HepG2 (cell line): Measurements from ENCODE around the gene P4HB. TPM values are rescaled to one million over a fixed set of nuclear protein-coding genes. Genes with fewer than 3 reads are reported as not detected.

Experiments used
- ARNT2 ChIP-seq: sonication (generic); formaldehyde crosslinking; IDR thresholded peaks from 2 replicates; pipeline ENCODE4 v1.8.0; 2022; ENCODE audit warnings: mild to moderate bottlenecking, low read depth, missing genetic modification reagents, moderate library complexity
- CTCF ChIP-seq: sonication (generic); formaldehyde crosslinking; IDR thresholded peaks from 2 replicates; pipeline ENCODE4 v1.5.0; 2020; ENCODE audit warnings: mild to moderate bottlenecking, missing genetic modification reagents, moderate library complexity
- FOSL1 ChIP-seq: sonication (generic); formaldehyde crosslinking; IDR thresholded peaks from 2 replicates; pipeline ENCODE4 v1.9.0; 2021; ENCODE audit warnings: missing genetic modification reagents, borderline replicate concordance
- FOXM1 ChIP-seq: sonication (generic); formaldehyde crosslinking; IDR thresholded peaks from 2 replicates; pipeline ENCODE4 v1.5.0; 2020; ENCODE audit warnings: missing genetic modification reagents
- SOX13 ChIP-seq, 3 experiments: fragments of 450-650 bp in 1 of 3; sonication (generic) in 1 of 3; formaldehyde crosslinking in 1 of 3; IDR thresholded peaks in 2 of 3; conservative IDR thresholded peaks in 1 of 3; 2 replicates each; pipeline versions ENCODE4 v1.5.0 to v1.6.1; 2016 to 2020; ENCODE audit warnings: antibody characterized with exemption in 1 of 3, mild to moderate bottlenecking in 1 of 3, missing compliant biosample characterization in 1 of 3, missing genetic modification reagents in 1 of 3, moderate library complexity in 1 of 3
- SPEN ChIP-seq: sonication (generic); formaldehyde crosslinking; IDR thresholded peaks from 2 replicates; pipeline ENCODE4 v1.5.1; 2020; ENCODE audit warnings: low read depth, mild to moderate bottlenecking, missing genetic modification reagents
- TEAD3 ChIP-seq: optimal IDR thresholded peaks from 2 replicates; pipeline ENCODE3; 2016; ENCODE audit warnings: borderline replicate concordance
- ZEB1 ChIP-seq: IDR thresholded peaks from 2 replicates; pipeline ENCODE4 v1.6.1; 2012; ENCODE audit warnings: mild to moderate bottlenecking, low read depth, inconsistent platforms; ENCODE audit not compliant: insufficient replicate concordance
- ZFAT ChIP-seq: sonication (generic); formaldehyde crosslinking; conservative IDR thresholded peaks from 2 replicates; pipeline ENCODE4 v1.8.1; 2023; ENCODE audit warnings: missing genetic modification reagents, inconsistent platforms
- ZNF724P ChIP-seq: sonication (generic); formaldehyde crosslinking; IDR thresholded peaks from 2 replicates; pipeline ENCODE4 v1.8.0; 2022; ENCODE audit warnings: missing genetic modification reagents, borderline replicate concordance
- ZNF737 ChIP-seq: sonication (generic); formaldehyde crosslinking; IDR thresholded peaks from 2 replicates; pipeline ENCODE4 v1.5.0; 2020; ENCODE audit warnings: missing genetic modification reagents, mild to moderate bottlenecking, borderline replicate concordance
- ZNF772 ChIP-seq: sonication (generic); formaldehyde crosslinking; IDR thresholded peaks from 2 replicates; pipeline ENCODE4 v1.5.0; 2020; ENCODE audit warnings: mild to moderate bottlenecking, missing genetic modification reagents
- polyA plus RNA-seq, 8 experiments: library from polyadenylated mRNA; depleted of rRNA in 3 of 8; stranded (reverse) in 7 of 8; unstranded in 1 of 8; fragments of >200 nt; fragmentation: Illumina TruSeq in 4 of 8; extraction: Trizol in 4 of 8; gene quantifications; 2 replicates each; pipeline versions ENCODE4 v1.2.1 to v1.2.3, GENCODE V29; 2011 to 2016; ENCODE audit warnings: low read depth in 4 of 8, missing spikeins in 1 of 8, mixed read lengths in 1 of 8; ENCODE audit not compliant: insufficient read depth in 1 of 8
- total RNA-seq, 5 experiments: library from RNA; depleted of rRNA; stranded (reverse); fragments of >200 nt; fragmentation: Illumina TruSeq; extraction: Trizol; gene quantifications; 2 replicates each; pipeline ENCODE4 v1.2.3, GENCODE V29; 2016; ENCODE audit warnings: low read depth in 1 of 5
- TF ChIP-seq, protein P1 (sequence below): sonication (generic); formaldehyde crosslinking; IDR thresholded peaks from 2 replicates; pipeline ENCODE4 v1.4.0; 2020; ENCODE audit warnings: mild to moderate bottlenecking, missing genetic modification reagents, borderline replicate concordance
- TF ChIP-seq, protein P2 (sequence below): sonication (generic); formaldehyde crosslinking; IDR thresholded peaks from 2 replicates; pipeline ENCODE4 v1.5.1; 2020; ENCODE audit warnings: missing genetic modification reagents, mild to moderate bottlenecking, borderline replicate concordance
- TF ChIP-seq, protein P3 (sequence below): sonication (generic); formaldehyde crosslinking; IDR thresholded peaks from 2 replicates; pipeline ENCODE4; 2020; ENCODE audit warnings: missing genetic modification reagents, mild to moderate bottlenecking, borderline replicate concordance

The P4HB gene
- total and polyA plus RNA-seq, 2 of the 13 experiments (the other 11 are each of a cell fraction or from before 2014, with no cell fraction given) = 185 to 782 TPM

DNA sequence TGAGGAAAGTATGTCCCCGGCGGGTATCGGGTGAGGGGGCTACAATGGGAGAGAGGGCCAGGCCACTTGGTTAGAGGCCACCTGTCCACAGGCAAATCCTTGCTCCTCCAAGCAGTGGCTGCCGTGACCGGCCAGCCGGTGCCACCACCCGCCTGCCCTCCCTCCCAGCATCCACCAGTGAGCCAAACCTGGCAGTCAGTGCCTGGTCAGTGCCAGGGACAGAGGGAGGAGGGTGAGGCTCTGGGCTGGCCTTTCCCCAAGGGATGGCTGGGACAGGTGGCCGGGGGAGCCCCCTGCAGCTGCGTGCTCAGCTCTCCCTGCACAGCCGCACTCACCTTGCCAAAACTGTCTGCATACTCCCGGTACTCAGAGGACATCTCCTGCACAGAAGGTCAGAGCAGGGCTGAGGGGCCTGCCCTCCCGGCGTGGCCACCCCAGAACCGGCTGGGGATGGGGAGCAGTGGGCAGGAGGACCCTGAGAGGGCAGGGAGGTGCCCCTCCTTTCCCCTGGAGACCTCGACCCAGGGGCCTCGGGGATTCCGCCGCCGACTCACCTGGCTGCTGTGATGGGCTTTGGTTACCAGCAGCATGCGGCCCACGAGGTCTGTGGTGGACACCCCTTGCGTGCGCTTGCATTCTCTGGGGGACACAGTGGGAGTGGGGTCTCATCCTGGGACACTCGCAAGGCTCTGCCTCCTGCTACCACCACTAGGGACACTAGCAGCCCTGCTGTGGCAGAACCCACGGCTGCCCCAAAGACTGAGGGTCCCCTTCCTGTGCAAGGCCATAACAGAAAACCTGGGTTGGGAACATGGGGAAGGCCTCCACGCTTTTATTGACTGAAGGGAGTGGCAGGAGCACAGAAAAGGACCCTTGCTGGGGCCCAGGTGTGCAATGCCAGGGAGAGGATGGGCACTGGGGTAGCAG lies 47.1 kb upstream of the P4HB start (continued):
- TF ChIP-seq, protein P1, sequence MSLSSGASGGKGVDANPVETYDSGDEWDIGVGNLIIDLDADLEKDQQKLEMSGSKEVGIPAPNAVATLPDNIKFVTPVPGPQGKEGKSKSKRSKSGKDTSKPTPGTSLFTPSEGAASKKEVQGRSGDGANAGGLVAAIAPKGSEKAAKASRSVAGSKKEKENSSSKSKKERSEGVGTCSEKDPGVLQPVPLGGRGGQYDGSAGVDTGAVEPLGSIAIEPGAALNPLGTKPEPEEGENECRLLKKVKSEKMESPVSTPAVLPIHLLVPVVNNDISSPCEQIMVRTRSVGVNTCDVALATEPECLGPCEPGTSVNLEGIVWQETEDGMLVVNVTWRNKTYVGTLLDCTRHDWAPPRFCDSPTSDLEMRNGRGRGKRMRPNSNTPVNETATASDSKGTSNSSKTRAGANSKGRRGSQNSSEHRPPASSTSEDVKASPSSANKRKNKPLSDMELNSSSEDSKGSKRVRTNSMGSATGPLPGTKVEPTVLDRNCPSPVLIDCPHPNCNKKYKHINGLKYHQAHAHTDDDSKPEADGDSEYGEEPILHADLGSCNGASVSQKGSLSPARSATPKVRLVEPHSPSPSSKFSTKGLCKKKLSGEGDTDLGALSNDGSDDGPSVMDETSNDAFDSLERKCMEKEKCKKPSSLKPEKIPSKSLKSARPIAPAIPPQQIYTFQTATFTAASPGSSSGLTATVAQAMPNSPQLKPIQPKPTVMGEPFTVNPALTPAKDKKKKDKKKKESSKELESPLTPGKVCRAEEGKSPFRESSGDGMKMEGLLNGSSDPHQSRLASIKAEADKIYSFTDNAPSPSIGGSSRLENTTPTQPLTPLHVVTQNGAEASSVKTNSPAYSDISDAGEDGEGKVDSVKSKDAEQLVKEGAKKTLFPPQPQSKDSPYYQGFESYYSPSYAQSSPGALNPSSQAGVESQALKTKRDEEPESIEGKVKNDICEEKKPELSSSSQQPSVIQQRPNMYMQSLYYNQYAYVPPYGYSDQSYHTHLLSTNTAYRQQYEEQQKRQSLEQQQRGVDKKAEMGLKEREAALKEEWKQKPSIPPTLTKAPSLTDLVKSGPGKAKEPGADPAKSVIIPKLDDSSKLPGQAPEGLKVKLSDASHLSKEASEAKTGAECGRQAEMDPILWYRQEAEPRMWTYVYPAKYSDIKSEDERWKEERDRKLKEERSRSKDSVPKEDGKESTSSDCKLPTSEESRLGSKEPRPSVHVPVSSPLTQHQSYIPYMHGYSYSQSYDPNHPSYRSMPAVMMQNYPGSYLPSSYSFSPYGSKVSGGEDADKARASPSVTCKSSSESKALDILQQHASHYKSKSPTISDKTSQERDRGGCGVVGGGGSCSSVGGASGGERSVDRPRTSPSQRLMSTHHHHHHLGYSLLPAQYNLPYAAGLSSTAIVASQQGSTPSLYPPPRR (CRISPR knock-in tag) = no peak
- TF ChIP-seq SPEN (CRISPR knock-in tag) = no peak
- TF ChIP-seq, protein P2, sequence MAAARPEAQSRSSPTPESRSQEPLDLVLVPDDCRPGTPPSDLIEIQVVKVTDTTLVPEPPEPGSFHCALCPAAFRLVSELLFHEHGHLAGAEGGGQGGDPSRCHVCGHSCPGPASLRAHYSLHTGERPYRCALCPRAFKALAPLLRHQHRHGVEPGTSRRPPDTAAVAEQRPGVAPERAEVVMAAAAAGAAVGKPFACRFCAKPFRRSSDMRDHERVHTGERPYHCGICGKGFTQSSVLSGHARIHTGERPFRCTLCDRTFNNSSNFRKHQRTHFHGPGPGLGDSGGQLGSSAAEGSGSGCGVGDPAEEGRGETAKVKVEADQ (CRISPR knock-in tag) = no peak
- no peak for TF ChIP-seq ZFAT (CRISPR knock-in tag)
- TF ChIP-seq, protein P3, sequence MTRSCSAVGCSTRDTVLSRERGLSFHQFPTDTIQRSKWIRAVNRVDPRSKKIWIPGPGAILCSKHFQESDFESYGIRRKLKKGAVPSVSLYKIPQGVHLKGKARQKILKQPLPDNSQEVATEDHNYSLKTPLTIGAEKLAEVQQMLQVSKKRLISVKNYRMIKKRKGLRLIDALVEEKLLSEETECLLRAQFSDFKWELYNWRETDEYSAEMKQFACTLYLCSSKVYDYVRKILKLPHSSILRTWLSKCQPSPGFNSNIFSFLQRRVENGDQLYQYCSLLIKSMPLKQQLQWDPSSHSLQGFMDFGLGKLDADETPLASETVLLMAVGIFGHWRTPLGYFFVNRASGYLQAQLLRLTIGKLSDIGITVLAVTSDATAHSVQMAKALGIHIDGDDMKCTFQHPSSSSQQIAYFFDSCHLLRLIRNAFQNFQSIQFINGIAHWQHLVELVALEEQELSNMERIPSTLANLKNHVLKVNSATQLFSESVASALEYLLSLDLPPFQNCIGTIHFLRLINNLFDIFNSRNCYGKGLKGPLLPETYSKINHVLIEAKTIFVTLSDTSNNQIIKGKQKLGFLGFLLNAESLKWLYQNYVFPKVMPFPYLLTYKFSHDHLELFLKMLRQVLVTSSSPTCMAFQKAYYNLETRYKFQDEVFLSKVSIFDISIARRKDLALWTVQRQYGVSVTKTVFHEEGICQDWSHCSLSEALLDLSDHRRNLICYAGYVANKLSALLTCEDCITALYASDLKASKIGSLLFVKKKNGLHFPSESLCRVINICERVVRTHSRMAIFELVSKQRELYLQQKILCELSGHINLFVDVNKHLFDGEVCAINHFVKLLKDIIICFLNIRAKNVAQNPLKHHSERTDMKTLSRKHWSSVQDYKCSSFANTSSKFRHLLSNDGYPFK = no peak
- TF ChIP-seq ZNF724P = 0 out of 2 replicates have a peak, but pooled peaks have one; percentile 21
- 0 out of 2 replicates have a peak, but pooled peaks have one; percentile 7 for TF ChIP-seq CTCF (CRISPR knock-in tag)
- no peak for TF ChIP-seq ZNF737 (CRISPR knock-in tag)
- TF ChIP-seq SOX13 (IDR thresholded peaks at IDR 0.05) = no peak
- TF ChIP-seq SOX13 (CRISPR knock-in tag; conservative IDR thresholded peaks at IDR 0.05 in 1 of 2, IDR thresholded peaks at IDR 0.05 in 1 of 2) = no peak
- TF ChIP-seq TEAD3 (CRISPR knock-in tag) = no peak
- TF ChIP-seq FOXM1 (CRISPR knock-in tag) = no peak
- TF ChIP-seq ZNF772 = 0 out of 2 replicates have a peak, but pooled peaks have one; percentile 26
- no peak for TF ChIP-seq ARNT2 (CRISPR knock-in tag)
- TF ChIP-seq FOSL1 (CRISPR knock-in tag) = no peak
- TF ChIP-seq ZEB1 = no peak
